GM23338 (cell line): Measurements from ENCODE around the gene FURIN. TPM values are rescaled to one million over a fixed set of nuclear protein-coding genes. Genes with fewer than 3 reads are reported as not detected.

Experiments used
- ATAC-seq: fragments of 200-7000 bp; cut with Tn5 transposase; 3 replicates; pipeline ENCODE4 v1.9.1; 2020
- DNase-seq: peaks from one replicate; pipeline ENCODE4 v3.0.0-alpha.2; 2015; ENCODE audit warnings: low spot score
- H2AFZ ChIP-seq: fragments of 200-600 bp; sonication (generic); 2 replicates; pipeline ENCODE4 v1.8.0; 2016; ENCODE audit warnings: antibody characterized with exemption, mild to moderate bottlenecking, moderate library complexity
- H3F3A ChIP-seq: fragments of 200-600 bp; sonication (generic); replicated peaks from 2 replicates; pipeline ENCODE4 v1.8.0; 2017; ENCODE audit warnings: antibody characterized with exemption, mixed run types, low read depth
- H3K27ac ChIP-seq: fragments of 200-600 bp; sonication (generic); 2 replicates; pipeline ENCODE4 v1.6.1; 2016; ENCODE audit warnings: low read depth
- H3K27me3 ChIP-seq: fragments of 200-600 bp; sonication (generic); 2 replicates; pipeline ENCODE4 v1.8.0; 2016; ENCODE audit warnings: mild to moderate bottlenecking, mixed run types, moderate library complexity; ENCODE audit not compliant: insufficient read depth
- H3K36me3 ChIP-seq: fragments of 200-600 bp; sonication (generic); 2 replicates; pipeline ENCODE4 v1.8.0; 2016; ENCODE audit warnings: mild to moderate bottlenecking; ENCODE audit not compliant: insufficient read depth
- H3K4me1 ChIP-seq: fragments of 200-600 bp; sonication (generic); 2 replicates; pipeline ENCODE4 v1.8.0; 2016; ENCODE audit warnings: mild to moderate bottlenecking, moderate library complexity; ENCODE audit not compliant: insufficient read depth
- H3K4me2 ChIP-seq: fragments of 200-600 bp; sonication (generic); 2 replicates; pipeline ENCODE4 v1.7.1; 2017; ENCODE audit warnings: mixed run types
- H3K4me3 ChIP-seq: fragments of 200-600 bp; sonication (generic); 2 replicates; pipeline ENCODE4 v1.6.1; 2016; ENCODE audit warnings: mixed run types
- H3K79me2 ChIP-seq: fragments of 200-600 bp; sonication (generic); replicated peaks from 2 replicates; pipeline ENCODE4 v1.8.0; 2017; ENCODE audit warnings: mild to moderate bottlenecking; ENCODE audit not compliant: insufficient read depth
- H3K9me2 ChIP-seq: fragments of 200-600 bp; sonication (generic); 2 replicates; pipeline ENCODE4 v1.8.0; 2017; ENCODE audit not compliant: insufficient read depth
- H4K20me1 ChIP-seq: fragments of 200-600 bp; sonication (generic); replicated peaks from 2 replicates; pipeline ENCODE4 v1.8.0; 2017; ENCODE audit warnings: mild to moderate bottlenecking; ENCODE audit not compliant: insufficient read depth
- H3K27ac Mint-ChIP-seq: 2 replicates; pipeline ENCODE4 v1.8.0; 2020; ENCODE audit warnings: inconsistent platforms, mild to moderate bottlenecking, moderate library complexity, mixed read lengths
- H3K27me3 Mint-ChIP-seq: 3 replicates; pipeline ENCODE4 v1.8.0; 2022; ENCODE audit warnings: low read depth, mild to moderate bottlenecking, moderate library complexity, mixed read lengths, inconsistent platforms; ENCODE audit not compliant: insufficient read depth, poor library complexity
- H3K36me3 Mint-ChIP-seq: 3 replicates; pipeline ENCODE4 v1.8.0; 2021; ENCODE audit warnings: low read depth, mild to moderate bottlenecking, inconsistent platforms, moderate library complexity, mixed read lengths
- H3K4me1 Mint-ChIP-seq: 3 replicates; pipeline ENCODE4 v1.8.0; 2020; ENCODE audit warnings: mild to moderate bottlenecking, inconsistent platforms, mixed read lengths
- H3K4me3 Mint-ChIP-seq: 3 replicates; pipeline ENCODE4 v1.8.0; 2021; ENCODE audit warnings: moderate library complexity, mild to moderate bottlenecking, inconsistent platforms, mixed read lengths
- H3K9me3 Mint-ChIP-seq: 3 replicates; pipeline ENCODE4 v1.8.0; 2020; ENCODE audit warnings: moderate library complexity, mild to moderate bottlenecking, inconsistent platforms, mixed read lengths
- CREB1 ChIP-seq: fragments of 250-450 bp; sonication (Bioruptor Pico); IDR thresholded peaks from 2 replicates; pipeline ENCODE4 v1.5.0; 2020; ENCODE audit warnings: low read depth, mild to moderate bottlenecking, moderate library complexity
- EZH2 ChIP-seq: fragments of 200-600 bp; sonication (generic); IDR thresholded peaks from one replicate; pipeline ENCODE4 v1.8.0; 2017; ENCODE audit warnings: antibody characterized with exemption, mild to moderate bottlenecking, low read depth; ENCODE audit not compliant: unreplicated experiment
- EZH2phosphoT487 ChIP-seq: fragments of 200-600 bp; sonication (generic); IDR thresholded peaks from one replicate; pipeline ENCODE4 v1.8.1; 2018; ENCODE audit warnings: antibody characterized with exemption; ENCODE audit not compliant: unreplicated experiment
- JUNB ChIP-seq: IDR thresholded peaks from one replicate; pipeline ENCODE4 v1.6.1; 2016; ENCODE audit warnings: antibody characterized with exemption; ENCODE audit not compliant: unreplicated experiment
- NANOG ChIP-seq: IDR thresholded peaks from 2 replicates; pipeline ENCODE4 v1.6.1; 2016; ENCODE audit warnings: antibody characterized with exemption, borderline replicate concordance
- POLR2AphosphoS5 ChIP-seq: IDR thresholded peaks from 2 replicates; pipeline ENCODE4 v1.6.1; 2016; ENCODE audit warnings: antibody characterized with exemption, low read depth
- STAT1 ChIP-seq: IDR thresholded peaks from one replicate; pipeline ENCODE4 v1.6.1; 2016; ENCODE audit warnings: antibody characterized with exemption; ENCODE audit not compliant: unreplicated experiment
- ZNF114 ChIP-seq: fragments of 250-450 bp; sonication (Bioruptor Pico); IDR thresholded peaks from 2 replicates; pipeline ENCODE4 v1.5.0; 2020; ENCODE audit warnings: mild to moderate bottlenecking, moderate library complexity
- ZNF331 ChIP-seq: fragments of 250-450 bp; sonication (Bioruptor Pico); IDR thresholded peaks from 2 replicates; pipeline ENCODE4 v1.5.0; 2020; ENCODE audit warnings: low read depth, mild to moderate bottlenecking, moderate library complexity
- polyA plus RNA-seq: library from polyadenylated mRNA; unstranded; fragments of >200 nt; fragmentation: Nextera tagmentation; extraction: Ambion mirVana; gene quantifications from 2 replicates; pipeline ENCODE4 v1.2.1, GENCODE V29; 2016
- total RNA-seq: library from RNA; depleted of rRNA; stranded (reverse); fragments of >200 nt; shearing (Covaris generic); gene quantifications from 2 replicates; pipeline ENCODE4 v1.2.3, GENCODE V29; 2014
- TF ChIP-seq, protein P1 (sequence below), 2 experiments: fragments of 200-600 bp in 1 of 2; sonication (generic) in 1 of 2; conservative IDR thresholded peaks; 2 replicates each; pipeline versions ENCODE4 v1.5.1 to v1.6.1; 2016 to 2017; ENCODE audit warnings: antibody characterized with exemption in 2 of 2, low read depth in 2 of 2, mild to moderate bottlenecking in 2 of 2, moderate library complexity in 1 of 2
- TF ChIP-seq, protein P2 (sequence below): IDR thresholded peaks from 2 replicates; pipeline ENCODE4 v1.6.1; 2016; ENCODE audit warnings: antibody characterized with exemption
- TF ChIP-seq, protein P3 (sequence below): fragments of 250-450 bp; sonication (Bioruptor Pico); IDR thresholded peaks from 2 replicates; pipeline ENCODE4 v1.5.0; 2020; ENCODE audit warnings: mild to moderate bottlenecking, moderate library complexity
- TF ChIP-seq, protein P4 (sequence below): IDR thresholded peaks from one replicate; pipeline ENCODE4 v1.6.1; 2018; ENCODE audit warnings: antibody characterized with exemption; ENCODE audit not compliant: unreplicated experiment

The FURIN gene
- total and polyA plus RNA-seq, 2 experiments from 2014 or later, result 6.3 to 20.9 TPM

DNA sequence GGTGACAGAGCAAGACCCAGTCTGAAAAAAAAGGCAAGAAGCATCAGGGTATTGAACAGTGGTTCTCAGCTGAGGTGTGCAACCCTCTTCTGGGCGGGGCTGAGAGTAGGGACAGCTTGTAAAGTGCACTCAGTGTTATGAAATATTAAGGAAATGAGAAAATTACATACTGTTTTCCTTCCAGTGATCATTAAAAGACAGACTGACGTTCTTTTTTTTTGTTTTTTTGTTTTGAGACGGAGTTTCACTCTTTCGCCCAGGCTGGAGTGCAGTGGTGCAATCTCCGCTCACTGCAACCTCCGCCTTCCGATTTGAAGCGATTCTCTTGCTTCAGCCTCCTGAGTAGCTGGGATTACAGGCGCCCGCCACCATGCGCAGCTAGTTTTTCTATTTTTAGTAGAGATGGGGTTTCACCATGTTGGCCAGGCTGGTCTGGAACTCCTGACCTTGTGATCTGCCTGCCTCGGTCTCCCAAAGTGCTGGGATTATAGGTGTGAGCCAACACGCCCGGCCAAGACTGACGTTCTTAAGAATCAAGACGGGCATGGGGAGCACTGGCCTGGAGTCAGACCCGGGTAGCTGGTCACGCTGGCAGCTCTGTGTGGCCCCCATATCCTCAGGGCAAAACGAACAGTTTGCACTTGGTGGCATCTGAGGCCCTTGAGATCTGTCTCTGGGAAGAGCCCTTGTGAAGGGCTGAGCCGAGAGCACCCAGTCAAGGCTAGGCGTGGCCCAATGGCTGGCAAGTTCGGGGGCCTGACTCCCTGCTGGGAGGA is 46.1 kb downstream of the FURIN start:
- H3K4me1 Mint-ChIP-seq, result peaks cover 6% of the 10 kb centered on the region
- Histone ChIP-seq H3K9me2 (no peaks in the 10 kb centered on the region), H3K4me1 (no peaks in the 10 kb centered on the region), H3K4me2 (no peak overlapping the region), H3K36me3 (no peaks in the 10 kb centered on the region), H2AFZ (no peak overlapping the region), H3F3A (no peaks in the 10 kb centered on the region), H3K27me3 (no peaks in the 10 kb centered on the region), H3K27ac (no peak overlapping the region), H4K20me1 (no peaks in the 10 kb centered on the region), H3K79me2 (no peaks in the 10 kb centered on the region), H3K4me3 (no peak overlapping the region)
- H3K4me3 Mint-ChIP-seq, result no peak overlapping the region
- no peaks in the 10 kb centered on the region for H3K9me3 Mint-ChIP-seq
- peaks cover 8% of the 10 kb centered on the region for H3K27me3 Mint-ChIP-seq
- H3K27ac Mint-ChIP-seq, result no peak overlapping the region
- no peak for TF ChIP-seq STAT1
- no peak for TF ChIP-seq EZH2phosphoT487
- TF ChIP-seq, protein P1, sequence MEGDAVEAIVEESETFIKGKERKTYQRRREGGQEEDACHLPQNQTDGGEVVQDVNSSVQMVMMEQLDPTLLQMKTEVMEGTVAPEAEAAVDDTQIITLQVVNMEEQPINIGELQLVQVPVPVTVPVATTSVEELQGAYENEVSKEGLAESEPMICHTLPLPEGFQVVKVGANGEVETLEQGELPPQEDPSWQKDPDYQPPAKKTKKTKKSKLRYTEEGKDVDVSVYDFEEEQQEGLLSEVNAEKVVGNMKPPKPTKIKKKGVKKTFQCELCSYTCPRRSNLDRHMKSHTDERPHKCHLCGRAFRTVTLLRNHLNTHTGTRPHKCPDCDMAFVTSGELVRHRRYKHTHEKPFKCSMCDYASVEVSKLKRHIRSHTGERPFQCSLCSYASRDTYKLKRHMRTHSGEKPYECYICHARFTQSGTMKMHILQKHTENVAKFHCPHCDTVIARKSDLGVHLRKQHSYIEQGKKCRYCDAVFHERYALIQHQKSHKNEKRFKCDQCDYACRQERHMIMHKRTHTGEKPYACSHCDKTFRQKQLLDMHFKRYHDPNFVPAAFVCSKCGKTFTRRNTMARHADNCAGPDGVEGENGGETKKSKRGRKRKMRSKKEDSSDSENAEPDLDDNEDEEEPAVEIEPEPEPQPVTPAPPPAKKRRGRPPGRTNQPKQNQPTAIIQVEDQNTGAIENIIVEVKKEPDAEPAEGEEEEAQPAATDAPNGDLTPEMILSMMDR (conservative IDR thresholded peaks at IDR 0.05; ENCODE audit: low read depth in 2 of 2), result no peak
- TF ChIP-seq, protein P2, sequence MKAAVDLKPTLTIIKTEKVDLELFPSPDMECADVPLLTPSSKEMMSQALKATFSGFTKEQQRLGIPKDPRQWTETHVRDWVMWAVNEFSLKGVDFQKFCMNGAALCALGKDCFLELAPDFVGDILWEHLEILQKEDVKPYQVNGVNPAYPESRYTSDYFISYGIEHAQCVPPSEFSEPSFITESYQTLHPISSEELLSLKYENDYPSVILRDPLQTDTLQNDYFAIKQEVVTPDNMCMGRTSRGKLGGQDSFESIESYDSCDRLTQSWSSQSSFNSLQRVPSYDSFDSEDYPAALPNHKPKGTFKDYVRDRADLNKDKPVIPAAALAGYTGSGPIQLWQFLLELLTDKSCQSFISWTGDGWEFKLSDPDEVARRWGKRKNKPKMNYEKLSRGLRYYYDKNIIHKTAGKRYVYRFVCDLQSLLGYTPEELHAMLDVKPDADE, result no peak
- no peak for TF ChIP-seq JUNB
- no peak for TF ChIP-seq CREB1 (CRISPR knock-in tag)
- TF ChIP-seq, protein P3, sequence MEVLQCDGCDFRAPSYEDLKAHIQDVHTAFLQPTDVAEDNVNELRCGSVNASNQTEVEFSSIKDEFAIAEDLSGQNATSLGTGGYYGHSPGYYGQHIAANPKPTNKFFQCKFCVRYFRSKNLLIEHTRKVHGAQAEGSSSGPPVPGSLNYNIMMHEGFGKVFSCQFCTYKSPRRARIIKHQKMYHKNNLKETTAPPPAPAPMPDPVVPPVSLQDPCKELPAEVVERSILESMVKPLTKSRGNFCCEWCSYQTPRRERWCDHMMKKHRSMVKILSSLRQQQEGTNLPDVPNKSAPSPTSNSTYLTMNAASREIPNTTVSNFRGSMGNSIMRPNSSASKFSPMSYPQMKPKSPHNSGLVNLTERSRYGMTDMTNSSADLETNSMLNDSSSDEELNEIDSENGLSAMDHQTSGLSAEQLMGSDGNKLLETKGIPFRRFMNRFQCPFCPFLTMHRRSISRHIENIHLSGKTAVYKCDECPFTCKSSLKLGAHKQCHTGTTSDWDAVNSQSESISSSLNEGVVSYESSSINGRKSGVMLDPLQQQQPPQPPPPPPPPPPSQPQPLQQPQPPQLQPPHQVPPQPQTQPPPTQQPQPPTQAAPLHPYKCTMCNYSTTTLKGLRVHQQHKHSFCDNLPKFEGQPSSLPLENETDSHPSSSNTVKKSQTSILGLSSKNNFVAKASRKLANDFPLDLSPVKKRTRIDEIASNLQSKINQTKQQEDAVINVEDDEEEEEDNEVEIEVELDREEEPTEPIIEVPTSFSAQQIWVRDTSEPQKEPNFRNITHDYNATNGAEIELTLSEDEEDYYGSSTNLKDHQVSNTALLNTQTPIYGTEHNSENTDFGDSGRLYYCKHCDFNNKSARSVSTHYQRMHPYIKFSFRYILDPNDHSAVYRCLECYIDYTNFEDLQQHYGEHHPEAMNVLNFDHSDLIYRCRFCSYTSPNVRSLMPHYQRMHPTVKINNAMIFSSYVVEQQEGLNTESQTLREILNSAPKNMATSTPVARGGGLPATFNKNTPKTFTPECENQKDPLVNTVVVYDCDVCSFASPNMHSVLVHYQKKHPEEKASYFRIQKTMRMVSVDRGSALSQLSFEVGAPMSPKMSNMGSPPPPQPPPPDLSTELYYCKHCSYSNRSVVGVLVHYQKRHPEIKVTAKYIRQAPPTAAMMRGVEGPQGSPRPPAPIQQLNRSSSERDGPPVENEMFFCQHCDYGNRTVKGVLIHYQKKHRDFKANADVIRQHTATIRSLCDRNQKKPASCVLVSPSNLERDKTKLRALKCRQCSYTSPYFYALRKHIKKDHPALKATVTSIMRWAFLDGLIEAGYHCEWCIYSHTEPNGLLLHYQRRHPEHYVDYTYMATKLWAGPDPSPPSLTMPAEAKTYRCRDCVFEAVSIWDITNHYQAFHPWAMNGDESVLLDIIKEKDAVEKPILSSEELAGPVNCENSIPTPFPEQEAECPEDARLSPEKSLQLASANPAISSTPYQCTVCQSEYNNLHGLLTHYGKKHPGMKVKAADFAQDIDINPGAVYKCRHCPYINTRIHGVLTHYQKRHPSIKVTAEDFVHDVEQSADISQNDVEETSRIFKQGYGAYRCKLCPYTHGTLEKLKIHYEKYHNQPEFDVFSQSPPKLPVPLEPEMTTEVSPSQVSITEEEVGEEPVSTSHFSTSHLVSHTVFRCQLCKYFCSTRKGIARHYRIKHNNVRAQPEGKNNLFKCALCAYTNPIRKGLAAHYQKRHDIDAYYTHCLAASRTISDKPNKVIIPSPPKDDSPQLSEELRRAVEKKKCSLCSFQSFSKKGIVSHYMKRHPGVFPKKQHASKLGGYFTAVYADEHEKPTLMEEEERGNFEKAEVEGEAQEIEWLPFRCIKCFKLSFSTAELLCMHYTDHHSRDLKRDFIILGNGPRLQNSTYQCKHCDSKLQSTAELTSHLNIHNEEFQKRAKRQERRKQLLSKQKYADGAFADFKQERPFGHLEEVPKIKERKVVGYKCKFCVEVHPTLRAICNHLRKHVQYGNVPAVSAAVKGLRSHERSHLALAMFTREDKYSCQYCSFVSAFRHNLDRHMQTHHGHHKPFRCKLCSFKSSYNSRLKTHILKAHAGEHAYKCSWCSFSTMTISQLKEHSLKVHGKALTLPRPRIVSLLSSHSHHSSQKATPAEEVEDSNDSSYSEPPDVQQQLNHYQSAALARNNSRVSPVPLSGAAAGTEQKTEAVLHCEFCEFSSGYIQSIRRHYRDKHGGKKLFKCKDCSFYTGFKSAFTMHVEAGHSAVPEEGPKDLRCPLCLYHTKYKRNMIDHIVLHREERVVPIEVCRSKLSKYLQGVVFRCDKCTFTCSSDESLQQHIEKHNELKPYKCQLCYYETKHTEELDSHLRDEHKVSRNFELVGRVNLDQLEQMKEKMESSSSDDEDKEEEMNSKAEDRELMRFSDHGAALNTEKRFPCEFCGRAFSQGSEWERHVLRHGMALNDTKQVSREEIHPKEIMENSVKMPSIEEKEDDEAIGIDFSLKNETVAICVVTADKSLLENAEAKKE (CRISPR knock-in tag), result no peak
- TF ChIP-seq ZNF331 (CRISPR knock-in tag), result no peak
- no peak for TF ChIP-seq ZNF114
- TF ChIP-seq, protein P4, sequence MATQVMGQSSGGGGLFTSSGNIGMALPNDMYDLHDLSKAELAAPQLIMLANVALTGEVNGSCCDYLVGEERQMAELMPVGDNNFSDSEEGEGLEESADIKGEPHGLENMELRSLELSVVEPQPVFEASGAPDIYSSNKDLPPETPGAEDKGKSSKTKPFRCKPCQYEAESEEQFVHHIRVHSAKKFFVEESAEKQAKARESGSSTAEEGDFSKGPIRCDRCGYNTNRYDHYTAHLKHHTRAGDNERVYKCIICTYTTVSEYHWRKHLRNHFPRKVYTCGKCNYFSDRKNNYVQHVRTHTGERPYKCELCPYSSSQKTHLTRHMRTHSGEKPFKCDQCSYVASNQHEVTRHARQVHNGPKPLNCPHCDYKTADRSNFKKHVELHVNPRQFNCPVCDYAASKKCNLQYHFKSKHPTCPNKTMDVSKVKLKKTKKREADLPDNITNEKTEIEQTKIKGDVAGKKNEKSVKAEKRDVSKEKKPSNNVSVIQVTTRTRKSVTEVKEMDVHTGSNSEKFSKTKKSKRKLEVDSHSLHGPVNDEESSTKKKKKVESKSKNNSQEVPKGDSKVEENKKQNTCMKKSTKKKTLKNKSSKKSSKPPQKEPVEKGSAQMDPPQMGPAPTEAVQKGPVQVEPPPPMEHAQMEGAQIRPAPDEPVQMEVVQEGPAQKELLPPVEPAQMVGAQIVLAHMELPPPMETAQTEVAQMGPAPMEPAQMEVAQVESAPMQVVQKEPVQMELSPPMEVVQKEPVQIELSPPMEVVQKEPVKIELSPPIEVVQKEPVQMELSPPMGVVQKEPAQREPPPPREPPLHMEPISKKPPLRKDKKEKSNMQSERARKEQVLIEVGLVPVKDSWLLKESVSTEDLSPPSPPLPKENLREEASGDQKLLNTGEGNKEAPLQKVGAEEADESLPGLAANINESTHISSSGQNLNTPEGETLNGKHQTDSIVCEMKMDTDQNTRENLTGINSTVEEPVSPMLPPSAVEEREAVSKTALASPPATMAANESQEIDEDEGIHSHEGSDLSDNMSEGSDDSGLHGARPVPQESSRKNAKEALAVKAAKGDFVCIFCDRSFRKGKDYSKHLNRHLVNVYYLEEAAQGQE, result no peak
- no peak for TF ChIP-seq NANOG
- TF ChIP-seq POLR2AphosphoS5, result no peak
- no peak for TF ChIP-seq EZH2
- no peak for ATAC-seq
- H3K36me3 Mint-ChIP-seq, result peaks cover 9% of the 10 kb centered on the region
- DNase-seq, result no peak
